CD4-positive, alpha-beta T cell (primary cell): ENCODE data around the gene SDS. TPM values are rescaled to one million over a fixed set of nuclear protein-coding genes. Genes with fewer than 3 reads are reported as not detected.

Experiments used
- ATAC-seq: fragments of 200-7000 bp; cut with Tn5 transposase; one replicate; pipeline ENCODE4 v1.10.0; 2022; ENCODE audit warnings: mild to moderate bottlenecking; ENCODE audit not compliant: poor library complexity
- CTCF ChIA-PET: fragments of 350-600 bp; sonication (Branson Sonifier 250); formaldehyde crosslinking; loops from one replicate; lab custom pipeline; 2021; ENCODE audit warnings: antibody characterized with exemption, inconsistent platforms; lab: Charles Lee
- POLR2A ChIA-PET: fragments of 350-600 bp; sonication (Branson Sonifier 250); formaldehyde crosslinking; loops from one replicate; lab custom pipeline; 2021; ENCODE audit warnings: antibody characterized with exemption, inconsistent platforms; lab: Charles Lee
- DNase-seq, 14 experiments: peaks; one replicate each; pipeline ENCODE4 v3.0.0-alpha.2; 2013 to 2020; ENCODE audit warnings: mixed read lengths in 2 of 14
- H3K27ac ChIP-seq, 2 donors: one replicate each; pipeline versions ENCODE4 v1.5.1 to v1.7.0; 2013; ENCODE audit warnings: low read length in 2 of 2, low read depth in 1 of 2, mild to moderate bottlenecking in 1 of 2
- H3K27me3 ChIP-seq, 2 experiments: 1 replicate in 1 of 2; 2 replicates in 1 of 2; pipeline versions ENCODE4 v1.6.1 to v1.7.0; 2013; ENCODE audit warnings: low read length in 2 of 2, control low read depth in 1 of 2, mild to moderate bottlenecking in 1 of 2, moderate library complexity in 1 of 2; ENCODE audit not compliant: insufficient read depth in 2 of 2, control insufficient read depth in 1 of 2
- H3K36me3 ChIP-seq: one replicate; pipeline ENCODE4 v1.6.1; 2013; ENCODE audit warnings: low read length, control low read depth; ENCODE audit not compliant: insufficient read depth
- H3K4me1 ChIP-seq: one replicate; pipeline ENCODE4 v1.6.1; 2013; ENCODE audit warnings: low read length, control low read depth; ENCODE audit not compliant: insufficient read depth
- H3K4me3 ChIP-seq: one replicate; pipeline ENCODE4 v1.5.1; 2013; ENCODE audit warnings: mild to moderate bottlenecking, low read length, moderate library complexity
- H3K9me3 ChIP-seq, 2 experiments: 1 replicate in 1 of 2; 2 replicates in 1 of 2; pipeline versions ENCODE4 v1.6.1 to v1.7.0; 2013; ENCODE audit warnings: low read length in 2 of 2, mild to moderate bottlenecking in 2 of 2, control low read depth in 1 of 2, moderate library complexity in 1 of 2; ENCODE audit not compliant: control insufficient read depth in 1 of 2, insufficient read depth in 1 of 2
- H3K27ac Mint-ChIP-seq: one replicate; pipeline ENCODE4 v1.8.0; 2020; ENCODE audit warnings: mixed read lengths
- H3K27me3 Mint-ChIP-seq: one replicate; pipeline ENCODE4 v1.8.0; 2021; ENCODE audit warnings: mixed read lengths
- H3K36me3 Mint-ChIP-seq: one replicate; pipeline ENCODE4 v1.8.0; 2021; ENCODE audit warnings: low read depth, mixed read lengths
- H3K4me1 Mint-ChIP-seq: one replicate; pipeline ENCODE4 v1.8.0; 2021; ENCODE audit warnings: low read depth, mixed read lengths
- H3K4me3 Mint-ChIP-seq: one replicate; pipeline ENCODE4 v1.8.0; 2020; ENCODE audit warnings: mild to moderate bottlenecking, mixed read lengths
- H3K9me3 Mint-ChIP-seq: one replicate; pipeline ENCODE4 v1.8.0; 2020; ENCODE audit warnings: mixed read lengths
- CTCF ChIP-seq: fragments of 200-600 bp; IDR thresholded peaks from one replicate; pipeline ENCODE4 v1.8.0; 2022; ENCODE audit warnings: antibody characterized with exemption, mild to moderate bottlenecking
- intact Hi-C, 2 experiments: fragments of 100-400 bp; cut with DNase I in 1 of 2; cut with micrococcal nuclease in 1 of 2; formaldehyde crosslinking; loops; one replicate each; pipeline versions ENCODE4 v1.15.1 to v1.9.0; 2023 to 2025; cut with DNase I, micrococcal nuclease
- total RNA-seq, 174 experiments: library from RNA in 2 of 174; stranded (reverse) in 2 of 174; gene quantifications; one replicate each; pipeline ENCODE4 v1.2.3 and lab custom pipeline; 2021 to 2026

SDS gene
- total RNA-seq, 2 experiments from 2014 or later = not detected

DNA sequence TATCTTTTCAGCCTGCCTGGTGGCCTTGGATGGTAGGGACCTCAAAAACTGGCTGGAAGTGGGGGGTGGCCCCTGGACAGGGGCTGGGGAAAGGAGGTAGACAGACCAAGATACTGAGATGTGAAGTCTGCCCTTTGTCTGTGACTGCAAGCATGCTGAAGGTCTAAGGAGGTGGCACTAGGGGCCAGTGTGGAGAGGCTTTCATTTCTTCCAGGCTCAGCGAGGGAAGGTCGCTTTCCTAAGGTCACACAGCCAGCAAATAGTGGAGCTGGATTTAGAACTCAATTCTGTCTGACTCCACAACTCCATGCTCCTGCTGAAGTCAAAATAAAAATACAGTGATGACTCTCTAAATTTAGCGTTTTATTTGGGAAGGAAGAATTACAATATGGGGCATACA, 56.6 kb downstream of the SDS start:
- peaks cover 5% of the 10 kb centered on the region for H3K27me3 Mint-ChIP-seq
- intact Hi-C loops = no loop called here
- H3K9me3 Mint-ChIP-seq = no peaks in the 10 kb centered on the region
- no peaks in the 10 kb centered on the region for H3K36me3 ChIP-seq
- no peak overlapping the region for H3K27ac ChIP-seq
- ChIA-PET POLR2A (no interaction called here), CTCF (no interaction called here)
- H3K27ac Mint-ChIP-seq = no peak overlapping the region
- no peaks in the 10 kb centered on the region for H3K4me1 Mint-ChIP-seq
- no peaks in the 10 kb centered on the region for H3K27me3 ChIP-seq
- H3K4me3 Mint-ChIP-seq = no peak overlapping the region
- ATAC-seq (no peak), DNase-seq (no peak)
- no peaks in the 10 kb centered on the region for H3K4me1 ChIP-seq
- H3K36me3 Mint-ChIP-seq = no peaks in the 10 kb centered on the region
- no peak overlapping the region for H3K4me3 ChIP-seq
- H3K9me3 ChIP-seq = no peaks in the 10 kb centered on the region
- TF ChIP-seq CTCF = no peak

GRCh38 chr12:113346353-113346752, 57.3 kb downstream of the SDS start:
- H3K27ac Mint-ChIP-seq = no peak overlapping the region
- Histone ChIP-seq H3K4me1 (no peaks in the 10 kb centered on the region), H3K9me3 (no peaks in the 10 kb centered on the region), H3K36me3 (no peaks in the 10 kb centered on the region), H3K27me3 (no peaks in the 10 kb centered on the region), H3K27ac (no peak overlapping the region), H3K4me3 (no peak overlapping the region)
- no peaks in the 10 kb centered on the region for H3K4me1 Mint-ChIP-seq
- intact Hi-C loops = no loop called here
- DNase-seq = peak in 2 of 14 experiments; percentile 17 to 42
- H3K36me3 Mint-ChIP-seq = no peaks in the 10 kb centered on the region
- ChIA-PET CTCF (no interaction called here), POLR2A (no interaction called here)
- H3K4me3 Mint-ChIP-seq = no peak overlapping the region
- no peak for ATAC-seq
- H3K27me3 Mint-ChIP-seq = peaks cover 5% of the 10 kb centered on the region
- no peaks in the 10 kb centered on the region for H3K9me3 Mint-ChIP-seq
- TF ChIP-seq CTCF = no peak

DNA sequence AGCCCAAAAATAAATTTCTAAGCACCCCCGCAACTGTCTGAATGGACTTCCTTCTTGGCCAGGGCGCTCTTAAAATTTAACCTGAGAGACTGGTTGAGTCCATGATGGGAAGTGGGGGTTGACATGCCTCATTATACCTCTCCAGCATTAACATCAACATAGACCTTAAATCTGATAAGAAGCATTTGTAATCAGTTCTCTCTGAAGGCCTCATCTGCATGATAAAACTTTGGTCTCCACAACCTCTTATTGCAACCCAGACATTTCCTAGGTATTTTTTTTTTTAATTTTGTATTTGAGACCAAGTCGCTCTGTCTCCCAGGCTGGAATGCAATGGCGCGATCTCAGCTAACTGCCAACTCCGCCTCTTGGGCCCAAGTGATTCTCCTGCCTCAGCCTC, 58.4 kb downstream of the SDS start:
- Mint-ChIP-seq H3K4me3 (no peak overlapping the region), H3K4me1 (no peaks in the 10 kb centered on the region), H3K36me3 (no peaks in the 10 kb centered on the region), H3K9me3 (no peaks in the 10 kb centered on the region), H3K27ac (no peak overlapping the region), H3K27me3 (no peaks in the 10 kb centered on the region)
- ChIA-PET CTCF (no interaction called here), POLR2A (interaction anchor here (0.8 kb wide), 1 partner anchor 8 kb away, joined by 4 read pairs; no protein-coding TSS in a partner anchor)
- Histone ChIP-seq H3K36me3 (no peaks in the 10 kb centered on the region), H3K27me3 (no peaks in the 10 kb centered on the region), H3K9me3 (no peaks in the 10 kb centered on the region), H3K4me1 (no peaks in the 10 kb centered on the region), H3K4me3 (no peak overlapping the region), H3K27ac (no peak overlapping the region)
- DNase-seq = no peak
- intact Hi-C loops = no loop called here
- no peak for TF ChIP-seq CTCF
- no peak for ATAC-seq

Other genes with a start within 250 kb of the SDS start
- gene DDX54, start 218.4 kb downstream of the SDS start, total RNA-seq = 10 to 100 TPM; 56.8 to 61.1 TPM
- 1 to 10 TPM; 2.9 to 3.3 TPM for gene RITA1, start 218.2 kb downstream of the SDS start, total RNA-seq
- gene TPCN1, start 182.4 kb downstream of the SDS start, total RNA-seq = 10 to 100 TPM; 52.4 to 59.7 TPM
- gene SLC8B1, start 68.8 kb downstream of the SDS start, total RNA-seq = 10 to 100 TPM; 85.3 to 92.7 TPM
- 10 to 100 TPM; 10.4 to 12.2 TPM for gene PLBD2, start 45.3 kb downstream of the SDS start, total RNA-seq
- under 1 TPM; 0.47 to 0.50 TPM for gene SDSL, start 18.5 kb upstream of the SDS start, total RNA-seq
- not detected for gene LHX5, start 68.0 kb upstream of the SDS start, total RNA-seq